AG04450 (cell line): ENCODE measurements around the gene YDJC. TPM values are rescaled to one million over a fixed set of nuclear protein-coding genes. Genes with fewer than 3 reads are reported as not detected.

Experiments used
- CTCF ChIA-PET: fragments of 300-600, 350-600 bp; formaldehyde crosslinking; extraction: SDS; loops from one replicate; lab custom pipeline; 2022; ENCODE audit warnings: antibody characterized with exemption, inconsistent platforms; lab: Charles Lee
- POLR2A ChIA-PET: fragments of 350-600 bp; formaldehyde crosslinking; extraction: SDS; loops from one replicate; lab custom pipeline; 2021; ENCODE audit warnings: antibody characterized with exemption, inconsistent platforms; lab: Yijun Ruan, JAX
- DNase-seq: peaks from one replicate; pipeline ENCODE4 v3.0.0-alpha.2; 2011; ENCODE audit warnings: low read depth, low spot score
- H3K27ac ChIP-seq: one replicate; pipeline ENCODE4 v1.5.1; 2012; ENCODE audit warnings: low read depth, low read length, control low read depth
- H3K27me3 ChIP-seq: one replicate; pipeline ENCODE4 v1.6.0; 2012; ENCODE audit warnings: low read length; ENCODE audit not compliant: control insufficient read depth, insufficient read depth
- H3K4me3 ChIP-seq: 2 replicates; pipeline ENCODE4 v1.5.1; 2011; ENCODE audit warnings: mild to moderate bottlenecking, low read depth, low read length, control low read depth
- H3K9me3 ChIP-seq: 2 replicates; pipeline ENCODE4 v1.5.1; 2012; ENCODE audit warnings: low read length; ENCODE audit not compliant: control insufficient read depth, insufficient read depth
- CTCF ChIP-seq: IDR thresholded peaks from 2 replicates; pipeline ENCODE4 v1.5.1; 2011; ENCODE audit warnings: low read depth, low read length, control low read depth, inconsistent platforms
- polyA plus RNA-seq: library from polyadenylated mRNA; depleted of rRNA; stranded (reverse); fragments of >200 nt; gene quantifications from 2 replicates; pipeline ENCODE4 v1.2.3, GENCODE V29; 2011

Gene YDJC
- polyA plus RNA-seq, 1 experiment = 9.0 TPM

GRCh38 chr22:21659864-21660525, 30.2 kb upstream of the YDJC start:
- CTCF ChIA-PET = interaction anchor here (0.6 kb wide), 1 partner anchor 678 kb away, joined by 3 read pairs; the partner anchor contains the start of gene LZTR1
- no peak overlapping the region for H3K4me3 ChIP-seq
- TF ChIP-seq CTCF = no peak
- no peak overlapping the region for H3K27ac ChIP-seq
- DNase-seq = no peak
- no peaks in the 10 kb centered on the region; the same call in 1 of the 2 replicates for H3K9me3 ChIP-seq
- POLR2A ChIA-PET = interaction anchor here (0.6 kb wide), 1 partner anchor 23 kb away, joined by 4 read pairs; no protein-coding TSS in a partner anchor
- peaks cover 2% of the 10 kb centered on the region for H3K27me3 ChIP-seq

GRCh38 chr22:21657360-21658032, 27.7 kb upstream of the YDJC start:
- Histone ChIP-seq H3K27me3 (peaks cover 2% of the 10 kb centered on the region), H3K27ac (no peak overlapping the region), H3K4me3 (peak overlapping the region; percentile 60), H3K9me3 (no peaks in the 10 kb centered on the region; the same call in 1 of the 2 replicates)
- ChIA-PET POLR2A (interaction anchor here (0.9 to 1.1 kb wide), 2 partner anchors 9 to 11 kb away, joined by 3 to 4 read pairs; partner anchors contain the start of gene PPIL2), CTCF (interaction anchor here (1.3 kb wide), 1 partner anchor 11 kb away, joined by 8 read pairs; no protein-coding TSS in a partner anchor)
- TF ChIP-seq CTCF = no peak
- no peak for DNase-seq

- H3K9me3 ChIP-seq = no peaks in the 10 kb centered on the region; the same call in 1 of the 2 replicates
- POLR2A ChIA-PET = no interaction called here
Measured at GRCh38 chr22:21657020-21657359, 27.2 kb upstream of the YDJC start.

GRCh38 chr22:21652547-21653545, 23.0 kb upstream of the YDJC start:
- POLR2A ChIA-PET = no interaction called here

More at GRCh38 chr22:21657020-21657359, 27.2 kb upstream of the YDJC start:
- Histone ChIP-seq H3K27me3 (peaks cover 2% of the 10 kb centered on the region), H3K27ac (no peak overlapping the region), H3K4me3 (peak overlapping the region; percentile 60)
- CTCF ChIA-PET = interaction anchor here (1.3 kb wide), 1 partner anchor 10 kb away, joined by 8 read pairs; no protein-coding TSS in a partner anchor
- no peak for TF ChIP-seq CTCF
- no peak for DNase-seq

More at GRCh38 chr22:21652547-21653545, 23.0 kb upstream of the YDJC start:
- Histone ChIP-seq H3K4me3 (peak overlapping the region; percentile 91), H3K27me3 (no peaks in the 10 kb centered on the region), H3K27ac (no peak overlapping the region), H3K9me3 (no peaks in the 10 kb centered on the region; the same call in 1 of the 2 replicates)
- no peak for TF ChIP-seq CTCF
- no peak for DNase-seq
- CTCF ChIA-PET = interaction anchor here (0.6 to 1.3 kb wide), 4 partner anchors 10 to 24 kb away, joined by 3 to 10 read pairs (median 3); partner anchors contain the start of gene YDJC
